Type B pancreatic cell (in vitro differentiated cells): ENCODE data around the gene CNN2. TPM values are rescaled to one million over a fixed set of nuclear protein-coding genes. Genes with fewer than 3 reads are reported as not detected.
"Not testable (repeated sequence)": the region's sequence is repeated elsewhere in the genome, so short reads cannot be mapped to it uniquely, and the experiment has no call there.

ENCODE experiments used
- DNase-seq: peaks from one replicate; pipeline ENCODE4 v3.0.0; 2021; ENCODE audit warnings: mixed read lengths; ENCODE audit not compliant: unreplicated experiment; ENCODE audit errors: extremely low spot score
- H3K27ac Mint-ChIP-seq: 2 replicates; pipeline ENCODE4 v1.8.0; 2021; ENCODE audit warnings: mild to moderate bottlenecking, mixed read lengths
- H3K27me3 Mint-ChIP-seq: 2 replicates; pipeline ENCODE4 v1.8.0; 2021; ENCODE audit warnings: mixed read lengths
- H3K36me3 Mint-ChIP-seq: 2 replicates; pipeline ENCODE4 v1.8.0; 2021; ENCODE audit warnings: mixed read lengths
- H3K4me1 Mint-ChIP-seq: one replicate; pipeline ENCODE4 v1.8.0; 2021; ENCODE audit warnings: mixed read lengths; ENCODE audit not compliant: unreplicated experiment
- H3K4me3 Mint-ChIP-seq: 2 replicates; pipeline ENCODE4 v1.8.0; 2021; ENCODE audit warnings: mild to moderate bottlenecking, mixed read lengths
- H3K9me3 Mint-ChIP-seq: 2 replicates; pipeline ENCODE4 v1.8.0; 2021; ENCODE audit warnings: mixed read lengths
- total RNA-seq: library from RNA; stranded (reverse); gene quantifications from 2 replicates; pipeline ENCODE4 v1.2.1, GENCODE V29; 2021; ENCODE audit warnings: low replicate concordance
- TF ChIP-seq, protein P1 (sequence below): fragments of 200-600 bp; sonication (generic); conservative IDR thresholded peaks from 2 replicates; pipeline ENCODE4 v1.5.0; 2021; ENCODE audit warnings: antibody characterized with exemption, mild to moderate bottlenecking

Gene CNN2
- total RNA-seq, 1 donor from 2014 or later = 276 TPM

DNA sequence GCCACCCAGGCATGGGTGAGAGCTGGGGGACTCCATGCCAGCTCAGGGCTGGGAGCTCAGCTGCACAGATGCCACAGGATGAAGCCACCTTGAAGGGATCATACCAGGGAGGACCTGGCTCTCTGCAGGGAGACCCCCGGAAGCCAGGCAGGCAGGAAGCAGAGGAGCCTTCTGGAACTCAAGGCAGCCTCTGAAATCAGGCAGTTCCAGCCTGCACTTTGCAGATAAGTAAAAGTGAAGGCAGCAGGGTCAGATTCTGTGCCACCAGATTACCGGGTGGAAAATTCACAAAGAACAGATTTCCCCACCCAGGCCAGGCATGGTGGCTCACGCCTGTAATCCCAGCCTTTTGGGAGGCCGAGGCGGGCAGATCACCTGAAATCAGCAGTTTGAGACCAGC lies 8.0 kb upstream of the CNN2 start:
- Mint-ChIP-seq H3K4me3 (peak overlapping the region; percentile 75), H3K27ac (peak overlapping the region; percentile 61), H3K27me3 (peaks cover 6% of the 10 kb centered on the region), H3K4me1 (peaks cover 21% of the 10 kb centered on the region), H3K36me3 (no peaks in the 10 kb centered on the region), H3K9me3 (no peaks in the 10 kb centered on the region)
- no peak for DNase-seq
- TF ChIP-seq, protein P1, sequence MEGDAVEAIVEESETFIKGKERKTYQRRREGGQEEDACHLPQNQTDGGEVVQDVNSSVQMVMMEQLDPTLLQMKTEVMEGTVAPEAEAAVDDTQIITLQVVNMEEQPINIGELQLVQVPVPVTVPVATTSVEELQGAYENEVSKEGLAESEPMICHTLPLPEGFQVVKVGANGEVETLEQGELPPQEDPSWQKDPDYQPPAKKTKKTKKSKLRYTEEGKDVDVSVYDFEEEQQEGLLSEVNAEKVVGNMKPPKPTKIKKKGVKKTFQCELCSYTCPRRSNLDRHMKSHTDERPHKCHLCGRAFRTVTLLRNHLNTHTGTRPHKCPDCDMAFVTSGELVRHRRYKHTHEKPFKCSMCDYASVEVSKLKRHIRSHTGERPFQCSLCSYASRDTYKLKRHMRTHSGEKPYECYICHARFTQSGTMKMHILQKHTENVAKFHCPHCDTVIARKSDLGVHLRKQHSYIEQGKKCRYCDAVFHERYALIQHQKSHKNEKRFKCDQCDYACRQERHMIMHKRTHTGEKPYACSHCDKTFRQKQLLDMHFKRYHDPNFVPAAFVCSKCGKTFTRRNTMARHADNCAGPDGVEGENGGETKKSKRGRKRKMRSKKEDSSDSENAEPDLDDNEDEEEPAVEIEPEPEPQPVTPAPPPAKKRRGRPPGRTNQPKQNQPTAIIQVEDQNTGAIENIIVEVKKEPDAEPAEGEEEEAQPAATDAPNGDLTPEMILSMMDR = no peak

DNA sequence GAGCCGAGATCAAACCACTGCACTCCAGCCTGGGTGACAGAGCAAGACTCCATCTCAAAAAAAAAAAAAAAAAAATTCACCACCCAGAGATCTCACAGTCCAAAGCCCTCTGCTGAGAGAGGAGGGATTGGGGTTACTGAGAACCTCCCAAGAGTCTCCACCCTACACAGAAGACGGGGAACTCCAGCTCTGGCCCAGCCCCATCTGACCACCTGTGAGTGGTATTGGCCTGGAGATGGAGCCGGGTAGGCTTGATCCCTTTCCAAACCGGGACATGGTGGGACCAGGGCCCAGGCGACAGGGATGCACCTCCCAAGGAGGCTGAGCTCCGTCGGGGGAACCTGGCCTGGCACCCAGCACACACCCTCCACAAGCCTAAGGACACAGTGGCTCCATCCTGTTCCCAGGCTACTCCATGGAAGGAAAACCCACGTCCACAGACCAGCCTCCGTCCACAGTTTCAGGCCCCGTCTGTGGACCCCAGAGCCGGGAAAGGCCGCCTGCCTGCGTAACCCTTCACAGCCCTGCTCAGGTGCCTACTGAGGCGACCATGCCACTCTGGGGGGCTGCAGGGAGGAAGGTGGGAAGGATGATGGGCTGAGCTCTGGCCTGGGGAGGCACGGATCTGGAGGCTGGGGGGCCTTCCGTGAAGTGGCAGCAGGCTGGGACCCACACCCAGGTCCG lies 7.3 kb upstream of the CNN2 start:
- TF ChIP-seq, protein P1 = no peak

DNA sequence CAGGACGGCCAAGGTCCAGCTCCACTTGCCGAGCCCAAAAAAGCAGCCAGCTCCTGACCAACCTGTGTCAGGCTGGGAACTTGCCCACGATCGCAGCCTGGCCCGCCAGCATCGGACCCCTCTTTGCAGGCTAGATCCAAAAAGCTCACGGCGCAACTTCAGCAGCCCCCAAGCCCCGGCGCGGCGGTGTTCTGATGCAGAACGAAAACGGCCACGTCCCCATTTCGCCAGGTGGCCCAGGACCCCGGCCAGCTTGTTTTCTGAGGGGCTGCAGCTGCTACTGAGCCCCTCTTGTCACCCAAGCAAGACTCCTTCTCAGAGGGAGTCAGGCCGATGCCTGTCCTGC lies 6.8 kb upstream of the CNN2 start:
- Mint-ChIP-seq H3K4me1 (peaks cover 21% of the 10 kb centered on the region), H3K36me3 (no peaks in the 10 kb centered on the region), H3K9me3 (no peaks in the 10 kb centered on the region), H3K27ac (peak overlapping the region; percentile 84), H3K27me3 (peaks cover 6% of the 10 kb centered on the region), H3K4me3 (peak overlapping the region; percentile 92)
- DNase-seq = no peak
- TF ChIP-seq, protein P1 = no peak

More for the DNA sequence above, 7.3 kb upstream of the CNN2 start:
- Mint-ChIP-seq H3K9me3 (no peaks in the 10 kb centered on the region), H3K27ac (peak overlapping the region; percentile 61), H3K4me1 (peaks cover 21% of the 10 kb centered on the region), H3K4me3 (peak overlapping the region; percentile 92), H3K27me3 (peaks cover 6% of the 10 kb centered on the region), H3K36me3 (no peaks in the 10 kb centered on the region)
- no peak for DNase-seq

DNA sequence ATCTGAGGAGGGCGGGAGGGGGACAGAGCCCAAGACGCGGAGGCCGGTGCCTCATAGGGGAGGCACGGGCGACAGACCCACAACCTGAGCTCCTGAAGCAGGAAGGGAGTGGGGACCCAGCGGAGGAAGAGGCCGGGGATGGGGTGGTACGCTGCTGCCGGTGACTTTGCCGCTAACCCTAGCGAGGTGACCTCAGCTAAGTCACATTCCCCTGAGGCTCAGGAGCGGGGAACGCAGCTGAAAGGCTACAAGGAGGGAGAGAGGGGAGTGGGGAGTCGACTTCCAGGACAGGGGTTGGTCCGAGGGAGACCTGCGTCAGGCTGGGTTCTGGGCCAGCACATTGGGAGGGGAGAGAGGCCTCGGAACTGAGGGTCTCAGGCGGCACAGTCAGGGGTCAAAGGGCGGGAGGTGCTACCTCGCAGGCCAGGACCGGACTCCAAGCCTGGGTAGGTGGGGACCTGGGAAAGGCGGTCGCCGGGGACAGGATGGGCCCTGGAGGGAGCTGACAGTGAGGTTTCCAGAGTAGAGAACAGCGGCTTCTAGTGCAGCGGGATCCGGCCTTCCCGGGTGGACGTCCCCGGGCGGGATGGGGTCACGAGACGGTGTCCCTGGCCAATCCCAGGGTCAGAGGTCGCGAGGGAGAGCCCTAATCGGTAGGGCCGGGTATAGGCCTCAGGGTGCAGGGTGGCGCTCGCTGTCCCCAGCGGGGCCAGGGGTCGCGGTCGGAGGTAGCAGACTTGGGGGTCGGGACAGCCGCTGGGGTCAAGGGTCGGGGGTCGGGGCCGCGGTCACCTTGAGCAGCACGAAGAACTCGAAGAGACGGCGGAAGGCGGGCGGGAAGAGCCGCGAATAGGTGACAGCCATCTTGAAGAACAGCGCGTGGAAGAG lies 6.2 kb upstream of the CNN2 start:
- H3K4me1 Mint-ChIP-seq = peaks cover 21% of the 10 kb centered on the region

DNA sequence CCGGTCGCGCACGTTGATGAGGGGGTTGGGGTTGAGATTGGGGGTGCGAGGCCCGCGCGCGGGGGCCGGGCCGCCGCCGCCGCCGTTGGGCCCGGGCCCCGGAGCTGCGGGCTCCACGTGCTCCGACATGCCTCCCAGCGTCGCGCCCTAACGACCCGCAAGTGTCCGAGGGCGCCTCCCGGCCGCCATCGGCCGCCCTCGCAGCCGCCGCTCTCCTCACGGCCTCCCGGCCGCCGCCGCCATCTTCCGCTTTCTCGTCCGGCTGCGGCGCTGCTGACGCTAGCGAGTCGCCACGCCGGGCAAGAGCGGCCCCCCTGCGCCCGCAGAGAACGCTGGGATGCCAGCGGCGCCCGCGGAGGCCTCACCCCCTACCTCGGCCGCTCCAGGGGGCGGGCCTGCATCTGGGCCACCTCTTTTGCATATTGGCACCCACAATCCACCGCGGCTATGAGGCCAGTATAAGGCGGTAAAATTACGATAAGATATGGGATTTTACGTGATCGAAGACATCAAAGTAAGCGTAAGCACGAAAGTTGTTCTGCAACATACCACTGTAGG lies 5.5 kb upstream of the CNN2 start, which contains the start of gene TMEM259:
Gene TMEM259 (minus strand): TSS at position 256 of the 558 bp plus-strand sequence. CDS start 127 bp downstream, at position 129.
- peak within 1 kb of the TSS; percentile 92 for H3K4me3 Mint-ChIP-seq
- TF ChIP-seq, protein P1 = no peak
- H3K27me3 Mint-ChIP-seq = peaks cover 6% of the 10 kb centered on the region
- no peaks in the 10 kb centered on the region for H3K36me3 Mint-ChIP-seq
- peak within 1 kb of the TSS; percentile 100 for H3K27ac Mint-ChIP-seq
- H3K4me1 Mint-ChIP-seq = peaks cover 16% of the 10 kb centered on the region
- no peaks in the 10 kb centered on the region for H3K9me3 Mint-ChIP-seq
- DNase-seq = peak; percentile 98

More for the DNA sequence above, 6.2 kb upstream of the CNN2 start:
- no peak for DNase-seq
- Mint-ChIP-seq H3K9me3 (no peaks in the 10 kb centered on the region), H3K27ac (peak overlapping the region; percentile 84), H3K36me3 (no peaks in the 10 kb centered on the region), H3K27me3 (peaks cover 6% of the 10 kb centered on the region), H3K4me3 (peak overlapping the region; percentile 92)
- TF ChIP-seq, protein P1 = no peak

DNA sequence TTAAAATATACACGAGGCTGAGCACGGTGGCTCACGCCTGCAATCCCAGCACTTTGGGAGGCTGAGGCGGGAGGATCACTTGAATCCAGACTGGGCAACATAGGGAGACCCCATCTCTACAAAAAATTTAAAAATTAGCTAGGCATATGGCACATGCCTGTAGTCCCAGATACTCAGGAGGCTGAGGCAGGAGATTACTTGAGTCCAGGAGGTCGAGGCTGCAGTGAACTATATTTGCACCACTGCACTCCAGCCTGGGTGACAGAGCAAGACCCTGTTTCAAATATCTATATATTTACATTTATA lies 2.6 kb upstream of the CNN2 start:
- DNase-seq, H3K4me1 Mint-ChIP-seq, H3K27me3 Mint-ChIP-seq, H3K36me3 Mint-ChIP-seq, H3K9me3 Mint-ChIP-seq: not testable (repeated sequence)
- Mint-ChIP-seq H3K27ac (peak overlapping the region; percentile 46), H3K4me3 (peak overlapping the region; percentile 28)

DNA sequence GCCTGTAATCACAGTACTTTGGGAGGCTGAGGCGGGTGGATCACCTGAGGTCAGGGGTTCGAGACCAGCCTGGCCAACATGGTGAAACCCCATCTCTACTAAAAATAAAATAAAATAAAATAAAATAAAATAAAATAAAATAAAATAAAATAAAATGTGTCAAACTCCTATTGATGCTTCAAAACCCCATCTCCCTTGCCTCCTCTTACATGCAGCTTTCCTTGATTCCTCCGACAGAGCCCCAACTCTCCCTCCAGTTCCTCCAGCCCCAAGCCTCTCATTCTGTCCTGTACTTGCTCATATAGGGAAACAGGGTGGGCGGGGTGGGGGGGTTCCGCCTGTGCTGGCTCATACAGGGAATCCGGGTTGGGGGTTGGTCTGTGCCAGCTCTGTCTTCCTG lies 1.3 kb upstream of the CNN2 start:
- H3K4me3 Mint-ChIP-seq = peak overlapping the region; percentile 50
- peaks cover 10% of the 10 kb centered on the region for H3K4me1 Mint-ChIP-seq
- not testable (repeated sequence) for H3K27ac Mint-ChIP-seq, H3K27me3 Mint-ChIP-seq, DNase-seq, H3K9me3 Mint-ChIP-seq, H3K36me3 Mint-ChIP-seq
